GM23248 (cell line): ENCODE data around the gene APOL2.

Experiments used
- EZH2 ChIP-seq: fragments of 200-600 bp; sonication (generic); IDR thresholded peaks from 2 replicates; pipeline ENCODE4 v1.6.1; 2018; ENCODE audit warnings: antibody characterized with exemption, mild to moderate bottlenecking; ENCODE audit not compliant: insufficient read depth, poor library complexity, severe bottlenecking
- EZH2phosphoT487 ChIP-seq: fragments of 200-600 bp; sonication (generic); IDR thresholded peaks from 2 replicates; pipeline ENCODE4 v1.6.1; 2018; ENCODE audit warnings: antibody characterized with exemption, moderate library complexity, mild to moderate bottlenecking, low read depth; ENCODE audit not compliant: insufficient read depth

DNA sequence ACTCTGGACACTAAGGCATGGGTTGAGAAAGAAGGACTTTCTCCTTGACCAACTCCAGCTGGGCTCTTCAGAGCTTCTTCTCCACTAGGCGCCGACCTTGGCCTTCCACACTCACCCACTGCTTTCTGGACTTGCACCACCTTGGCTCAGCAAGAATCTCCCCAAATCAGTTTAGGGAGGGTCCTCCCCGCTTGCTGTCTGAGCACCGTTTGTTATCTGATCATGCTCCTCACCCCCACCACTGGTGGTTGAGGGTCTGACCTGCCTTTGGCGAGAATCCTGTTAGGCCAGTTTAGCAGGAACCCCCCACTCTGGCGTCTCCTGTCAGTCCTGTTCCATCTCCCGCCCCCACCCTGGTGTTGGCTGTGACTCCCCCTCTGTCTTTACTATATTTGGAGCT, 10.4 kb downstream of the APOL2 start:
- TF ChIP-seq EZH2 (no peak), EZH2phosphoT487 (no peak)
